WTC11 (cell line): ENCODE data around the gene CNPY4. TPM values are rescaled to one million over a fixed set of nuclear protein-coding genes. Genes with fewer than 3 reads are reported as not detected.

Experiments used
- ARID4B ChIP-seq: sonication (generic); formaldehyde crosslinking; IDR thresholded peaks from 2 replicates; pipeline ENCODE4 v1.8.0; 2023; ENCODE audit warnings: missing genetic modification reagents, mild to moderate bottlenecking, borderline replicate concordance
- ATF1 ChIP-seq: sonication (generic); formaldehyde crosslinking; IDR thresholded peaks from 2 replicates; pipeline ENCODE4 v1.8.1; 2023; ENCODE audit warnings: mild to moderate bottlenecking, moderate library complexity, missing genetic modification reagents
- ATF2 ChIP-seq: sonication (generic); formaldehyde crosslinking; IDR thresholded peaks from 2 replicates; pipeline ENCODE4 v1.8.1; 2022; ENCODE audit warnings: low read depth, missing genetic modification reagents, borderline replicate concordance
- CBFB ChIP-seq: sonication (generic); formaldehyde crosslinking; IDR thresholded peaks from 2 replicates; pipeline ENCODE4 v1.8.1; 2022; ENCODE audit warnings: mild to moderate bottlenecking, low read depth, missing genetic modification reagents
- CREM ChIP-seq: sonication (generic); formaldehyde crosslinking; IDR thresholded peaks from 2 replicates; pipeline ENCODE4 v1.8.1; 2022; ENCODE audit warnings: mild to moderate bottlenecking, missing genetic modification reagents, moderate library complexity
- FOXK1 ChIP-seq: sonication (generic); formaldehyde crosslinking; IDR thresholded peaks from 2 replicates; pipeline ENCODE4 v1.8.0; 2022; ENCODE audit warnings: mild to moderate bottlenecking, moderate library complexity, missing genetic modification reagents
- FOXP1 ChIP-seq: sonication (generic); formaldehyde crosslinking; IDR thresholded peaks from 2 replicates; pipeline ENCODE4 v1.8.0; 2022; ENCODE audit warnings: missing genetic modification reagents, mild to moderate bottlenecking, moderate library complexity, borderline replicate concordance
- IRF2 ChIP-seq: sonication (generic); formaldehyde crosslinking; IDR thresholded peaks from 2 replicates; pipeline ENCODE4 v1.8.0; 2022; ENCODE audit warnings: low read depth, missing genetic modification reagents, borderline replicate concordance
- MLX ChIP-seq: sonication (generic); formaldehyde crosslinking; IDR thresholded peaks from 2 replicates; pipeline ENCODE4 v1.8.1; 2023; ENCODE audit warnings: mild to moderate bottlenecking, missing genetic modification reagents, moderate library complexity
- MYBL2 ChIP-seq: sonication (generic); formaldehyde crosslinking; IDR thresholded peaks from 2 replicates; pipeline ENCODE4 v1.8.1; 2023; ENCODE audit warnings: mild to moderate bottlenecking, moderate library complexity, missing genetic modification reagents
- NFYB ChIP-seq: sonication (generic); formaldehyde crosslinking; conservative IDR thresholded peaks from 2 replicates; pipeline ENCODE4 v1.8.0; 2022; ENCODE audit warnings: low read depth, missing genetic modification reagents
- PRRX2 ChIP-seq: fragments of 250-450 bp; sonication (Bioruptor Pico); IDR thresholded peaks from 2 replicates; pipeline ENCODE4 v1.8.0; 2021; ENCODE audit warnings: mild to moderate bottlenecking
- TEAD1 ChIP-seq: sonication (generic); formaldehyde crosslinking; IDR thresholded peaks from 2 replicates; pipeline ENCODE4 v1.8.0; 2022; ENCODE audit warnings: mild to moderate bottlenecking, missing genetic modification reagents
- TEAD4 ChIP-seq: sonication (generic); formaldehyde crosslinking; IDR thresholded peaks from 2 replicates; pipeline ENCODE4 v1.8.0; 2022; ENCODE audit warnings: mild to moderate bottlenecking, missing genetic modification reagents
- ZBTB43 ChIP-seq: sonication (generic); formaldehyde crosslinking; IDR thresholded peaks from 2 replicates; pipeline ENCODE4 v1.8.1; 2023; ENCODE audit warnings: mild to moderate bottlenecking, missing genetic modification reagents
- ZNF138 ChIP-seq: sonication (generic); formaldehyde crosslinking; conservative IDR thresholded peaks from 2 replicates; pipeline ENCODE4 v1.8.1; 2022; ENCODE audit warnings: mild to moderate bottlenecking, moderate library complexity, missing genetic modification reagents
- ZNF232 ChIP-seq: sonication (generic); formaldehyde crosslinking; IDR thresholded peaks from 2 replicates; pipeline ENCODE4 v1.8.0; 2022; ENCODE audit warnings: mild to moderate bottlenecking, missing genetic modification reagents
- ZNF671 ChIP-seq: fragments of 250-450 bp; sonication (Bioruptor Pico); IDR thresholded peaks from 2 replicates; pipeline ENCODE4 v1.8.0; 2021; ENCODE audit warnings: mild to moderate bottlenecking
- total RNA-seq: library from RNA; stranded (reverse); gene quantifications from 3 replicates; pipeline ENCODE4 v1.2.3, GENCODE V29; 2021
- TF ChIP-seq, protein P1 (sequence below): sonication (generic); formaldehyde crosslinking; IDR thresholded peaks from 2 replicates; pipeline ENCODE4 v1.8.0; 2022; ENCODE audit warnings: mild to moderate bottlenecking, missing genetic modification reagents
- TF ChIP-seq, protein P2 (sequence below): fragments of 250-450 bp; sonication (Bioruptor Pico); IDR thresholded peaks from 2 replicates; pipeline ENCODE4 v1.9.0; 2021; ENCODE audit warnings: moderate library complexity, mild to moderate bottlenecking, inconsistent platforms, borderline replicate concordance
- TF ChIP-seq, protein P3 (sequence below): fragments of 250-450 bp; sonication (Bioruptor Pico); IDR thresholded peaks from 2 replicates; pipeline ENCODE4 v1.9.0; 2021; ENCODE audit warnings: mild to moderate bottlenecking, borderline replicate concordance

Gene CNPY4
- total RNA-seq, 1 experiment from 2014 or later: 15.1 TPM

GRCh38 chr7:100101016-100101862 lies 18.2 kb upstream of the CNPY4 start, which contains the start of the genes AP4M1 and MCM7 (continued):
- TF ChIP-seq, protein P1, sequence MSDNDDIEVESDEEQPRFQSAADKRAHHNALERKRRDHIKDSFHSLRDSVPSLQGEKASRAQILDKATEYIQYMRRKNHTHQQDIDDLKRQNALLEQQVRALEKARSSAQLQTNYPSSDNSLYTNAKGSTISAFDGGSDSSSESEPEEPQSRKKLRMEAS: peak; percentile 91
- TF ChIP-seq CREM (CRISPR knock-in tag) (0 out of 2 replicates have a peak, but pooled peaks have one; percentile 51), TEAD1 (CRISPR knock-in tag) (peak; percentile 93), ZBTB43 (CRISPR knock-in tag) (peak; percentile 85), ATF2 (0 out of 2 replicates have a peak, but pooled peaks have one; percentile 3), ARID4B (CRISPR knock-in tag) (peak; percentile 93), MYBL2 (CRISPR knock-in tag) (peak; percentile 82; the same call in 1 of the 2 replicates), ATF1 (CRISPR knock-in tag) (0 out of 2 replicates have a peak, but pooled peaks have one; percentile 85), CBFB (no peak), ZNF232 (CRISPR knock-in tag) (peak; percentile 80; the same call in 1 of the 2 replicates), IRF2 (CRISPR knock-in tag) (peak; percentile 28; the same call in 1 of the 2 replicates), MLX (CRISPR knock-in tag) (0 out of 2 replicates have a peak, but pooled peaks have one; percentile 54), TEAD4 (peak; percentile 62; the same call in 1 of the 2 replicates), FOXK1 (CRISPR knock-in tag) (peak; percentile 53; the same call in 1 of the 2 replicates), FOXP1 (CRISPR knock-in tag) (peak; percentile 77), ZNF671 (peak; percentile 53; the same call in 1 of the 2 replicates), PRRX2 (CRISPR knock-in tag) (no peak), NFYB (CRISPR knock-in tag) (peak; percentile 94), ZNF138 (CRISPR knock-in tag) (no peak)
- TF ChIP-seq, protein P2, sequence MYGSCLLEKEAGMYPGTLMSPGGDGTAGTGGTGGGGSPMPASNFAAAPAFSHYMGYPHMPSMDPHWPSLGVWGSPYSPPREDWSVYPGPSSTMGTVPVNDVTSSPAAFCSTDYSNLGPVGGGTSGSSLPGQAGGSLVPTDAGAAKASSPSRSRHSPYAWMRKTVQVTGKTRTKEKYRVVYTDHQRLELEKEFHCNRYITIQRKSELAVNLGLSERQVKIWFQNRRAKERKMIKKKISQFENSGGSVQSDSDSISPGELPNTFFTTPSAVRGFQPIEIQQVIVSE (CRISPR knock-in tag): 0 out of 2 replicates have a peak, but pooled peaks have one; percentile 7
- TF ChIP-seq, protein P3, sequence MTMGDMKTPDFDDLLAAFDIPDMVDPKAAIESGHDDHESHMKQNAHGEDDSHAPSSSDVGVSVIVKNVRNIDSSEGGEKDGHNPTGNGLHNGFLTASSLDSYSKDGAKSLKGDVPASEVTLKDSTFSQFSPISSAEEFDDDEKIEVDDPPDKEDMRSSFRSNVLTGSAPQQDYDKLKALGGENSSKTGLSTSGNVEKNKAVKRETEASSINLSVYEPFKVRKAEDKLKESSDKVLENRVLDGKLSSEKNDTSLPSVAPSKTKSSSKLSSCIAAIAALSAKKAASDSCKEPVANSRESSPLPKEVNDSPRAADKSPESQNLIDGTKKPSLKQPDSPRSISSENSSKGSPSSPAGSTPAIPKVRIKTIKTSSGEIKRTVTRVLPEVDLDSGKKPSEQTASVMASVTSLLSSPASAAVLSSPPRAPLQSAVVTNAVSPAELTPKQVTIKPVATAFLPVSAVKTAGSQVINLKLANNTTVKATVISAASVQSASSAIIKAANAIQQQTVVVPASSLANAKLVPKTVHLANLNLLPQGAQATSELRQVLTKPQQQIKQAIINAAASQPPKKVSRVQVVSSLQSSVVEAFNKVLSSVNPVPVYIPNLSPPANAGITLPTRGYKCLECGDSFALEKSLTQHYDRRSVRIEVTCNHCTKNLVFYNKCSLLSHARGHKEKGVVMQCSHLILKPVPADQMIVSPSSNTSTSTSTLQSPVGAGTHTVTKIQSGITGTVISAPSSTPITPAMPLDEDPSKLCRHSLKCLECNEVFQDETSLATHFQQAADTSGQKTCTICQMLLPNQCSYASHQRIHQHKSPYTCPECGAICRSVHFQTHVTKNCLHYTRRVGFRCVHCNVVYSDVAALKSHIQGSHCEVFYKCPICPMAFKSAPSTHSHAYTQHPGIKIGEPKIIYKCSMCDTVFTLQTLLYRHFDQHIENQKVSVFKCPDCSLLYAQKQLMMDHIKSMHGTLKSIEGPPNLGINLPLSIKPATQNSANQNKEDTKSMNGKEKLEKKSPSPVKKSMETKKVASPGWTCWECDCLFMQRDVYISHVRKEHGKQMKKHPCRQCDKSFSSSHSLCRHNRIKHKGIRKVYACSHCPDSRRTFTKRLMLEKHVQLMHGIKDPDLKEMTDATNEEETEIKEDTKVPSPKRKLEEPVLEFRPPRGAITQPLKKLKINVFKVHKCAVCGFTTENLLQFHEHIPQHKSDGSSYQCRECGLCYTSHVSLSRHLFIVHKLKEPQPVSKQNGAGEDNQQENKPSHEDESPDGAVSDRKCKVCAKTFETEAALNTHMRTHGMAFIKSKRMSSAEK (CRISPR knock-in tag): no peak
- TF ChIP-seq, all 79 proteins: peak for 30
